ENCODE measurements around the gene PHKA2.
"Not testable (repeated sequence)": the region's sequence is repeated elsewhere in the genome, so short reads cannot be mapped to it uniquely, and the experiment has no call there.

PHKA2 gene

DNA sequence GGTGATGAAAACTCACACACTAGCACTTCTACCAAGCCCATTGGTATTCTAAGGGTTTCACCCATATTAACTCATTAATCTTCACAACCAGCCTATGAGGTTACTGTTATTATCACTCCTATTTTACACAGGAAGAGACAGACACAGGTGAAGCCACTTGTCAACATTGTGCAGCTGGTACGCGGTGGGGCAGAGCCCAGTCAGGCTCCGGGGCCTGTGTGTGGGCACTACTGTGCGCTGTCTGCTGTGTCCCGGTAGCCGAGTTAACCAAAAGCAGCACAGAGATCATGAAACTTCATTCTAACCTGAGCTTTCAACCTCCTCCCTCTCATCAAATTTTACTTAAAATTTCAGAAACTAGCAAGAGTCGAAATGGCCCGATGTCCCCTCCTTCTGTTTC is 111.3 kb downstream of the PHKA2 start:
- in situ Hi-C loops (cut with HindIII; ENCODE audit: low sequenced_read_pairs), result no loop called here

DNA sequence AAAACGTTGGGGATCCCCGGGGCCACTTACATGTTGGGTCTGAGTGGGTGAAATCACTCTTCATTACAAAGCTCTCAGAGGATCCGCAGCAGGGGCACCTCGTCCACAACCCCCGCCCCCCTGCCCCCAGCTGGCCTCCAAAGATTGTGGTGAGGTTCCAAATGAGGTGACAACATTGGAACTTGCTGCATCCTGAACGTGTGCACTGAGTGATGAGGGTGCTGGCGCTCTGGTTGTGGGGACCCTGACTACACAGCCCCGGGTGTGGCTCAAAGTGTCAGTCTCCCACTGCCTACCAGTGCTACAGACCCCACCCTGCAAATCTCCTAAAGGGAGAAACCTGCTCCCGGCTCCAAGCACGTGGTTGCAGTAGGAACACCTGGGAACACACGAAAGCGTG is 111.9 kb downstream of the PHKA2 start:
- in situ Hi-C loops (cut with HindIII; ENCODE audit: low sequenced_read_pairs), result no loop called here

DNA sequence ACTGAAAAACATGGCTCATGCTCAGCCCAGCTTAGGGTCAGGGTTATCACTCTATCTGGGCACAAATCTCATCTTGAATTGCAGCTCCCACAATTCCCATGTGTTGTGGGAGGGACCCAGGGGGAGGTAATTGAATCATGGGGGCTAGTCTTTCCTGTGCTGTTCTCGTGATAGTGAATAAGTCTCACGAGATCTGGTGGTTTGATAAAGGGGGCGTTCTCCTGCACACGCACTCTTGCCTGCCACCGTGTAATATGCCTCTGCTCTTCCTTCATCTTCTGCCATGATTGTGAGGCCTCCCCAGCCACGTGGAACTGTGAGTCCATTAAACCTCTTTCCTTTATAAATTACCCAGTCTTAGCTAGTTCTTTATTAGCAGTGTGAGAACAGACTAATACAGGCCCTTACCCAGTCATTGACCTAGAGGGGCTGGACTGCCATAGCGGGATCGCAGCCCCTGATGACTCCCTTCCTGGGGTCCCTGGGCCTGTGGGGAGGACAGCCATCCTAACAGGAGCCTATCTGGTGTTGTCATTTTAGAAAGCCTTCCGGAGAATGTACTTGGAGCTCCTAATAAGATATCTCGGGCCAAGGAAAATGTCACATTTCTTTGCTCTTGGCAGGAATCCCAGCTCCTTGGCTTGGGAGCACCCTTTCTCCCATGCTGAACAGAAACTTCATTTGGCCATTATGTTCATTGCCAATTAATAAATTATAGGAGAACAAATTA is 112.6 kb downstream of the PHKA2 start:
- in situ Hi-C loops (cut with HindIII; ENCODE audit: low sequenced_read_pairs), result no loop called here

DNA sequence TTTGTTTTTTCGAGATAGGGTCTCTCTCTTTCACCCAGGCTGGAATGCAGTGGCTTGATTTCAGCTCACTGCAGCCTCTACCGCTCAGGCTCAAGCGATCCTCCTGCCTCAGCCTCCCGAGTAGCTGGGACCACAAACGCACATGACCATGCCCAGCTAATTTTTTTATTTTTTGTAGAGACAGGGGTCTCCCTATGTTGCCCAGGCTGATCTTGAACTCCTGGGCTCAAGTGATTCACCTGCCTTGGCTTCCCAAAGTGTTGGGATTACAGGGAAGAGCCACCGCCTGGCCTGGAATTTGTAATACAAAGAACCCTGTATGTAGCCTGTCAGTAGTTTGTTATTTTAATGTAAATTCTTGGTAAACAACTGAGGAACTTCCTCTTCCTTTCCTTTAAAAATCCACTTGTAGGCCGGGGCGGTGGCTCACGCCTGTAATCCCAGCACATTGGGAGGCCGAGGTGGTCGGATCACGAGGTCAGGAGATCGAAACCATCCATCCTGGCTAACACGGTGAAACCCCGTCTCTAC is 119.5 kb downstream of the PHKA2 start:
- in situ Hi-C loops (cut with HindIII; ENCODE audit: low sequenced_read_pairs), result no loop called here

DNA sequence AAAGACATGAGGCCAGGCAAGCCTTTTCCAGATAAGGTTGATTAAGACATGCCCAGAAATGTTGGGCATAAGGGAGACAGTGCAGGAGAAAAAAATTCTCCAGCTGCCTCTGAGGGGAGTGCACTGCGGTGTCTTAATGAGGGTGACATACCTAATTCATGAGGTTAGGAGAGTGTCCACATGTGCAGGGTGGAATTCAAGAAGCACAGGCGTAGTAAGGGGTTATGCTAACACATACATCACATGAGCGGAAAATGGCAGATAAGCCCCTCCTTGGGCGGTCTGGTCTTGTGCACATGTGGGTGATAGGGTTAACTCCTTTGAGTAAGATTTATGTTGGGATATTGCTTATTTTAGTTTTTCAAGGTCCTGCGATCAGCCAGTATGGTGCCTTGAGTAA is 122.4 kb downstream of the PHKA2 start:
- in situ Hi-C loops (cut with HindIII; ENCODE audit: low sequenced_read_pairs), result no loop called here

DNA sequence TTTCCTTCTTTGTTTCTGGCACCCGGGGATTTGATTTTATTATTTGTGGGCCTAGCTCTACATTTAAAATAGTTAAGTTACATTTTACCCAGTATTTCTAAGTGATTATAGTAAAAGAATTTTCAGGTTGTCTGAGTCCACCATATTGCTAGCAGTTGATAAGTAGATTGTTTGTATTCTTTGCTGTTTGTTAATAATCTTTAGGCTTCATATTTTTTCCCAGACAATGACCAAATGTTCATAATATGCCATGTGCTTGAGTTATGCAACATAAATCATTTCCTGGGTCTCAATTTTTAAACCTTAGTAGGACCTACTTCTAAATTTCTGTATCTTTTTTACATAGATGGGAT is 127.3 kb downstream of the PHKA2 start:
- in situ Hi-C loops (cut with HindIII; ENCODE audit: low sequenced_read_pairs), result no loop called here

DNA sequence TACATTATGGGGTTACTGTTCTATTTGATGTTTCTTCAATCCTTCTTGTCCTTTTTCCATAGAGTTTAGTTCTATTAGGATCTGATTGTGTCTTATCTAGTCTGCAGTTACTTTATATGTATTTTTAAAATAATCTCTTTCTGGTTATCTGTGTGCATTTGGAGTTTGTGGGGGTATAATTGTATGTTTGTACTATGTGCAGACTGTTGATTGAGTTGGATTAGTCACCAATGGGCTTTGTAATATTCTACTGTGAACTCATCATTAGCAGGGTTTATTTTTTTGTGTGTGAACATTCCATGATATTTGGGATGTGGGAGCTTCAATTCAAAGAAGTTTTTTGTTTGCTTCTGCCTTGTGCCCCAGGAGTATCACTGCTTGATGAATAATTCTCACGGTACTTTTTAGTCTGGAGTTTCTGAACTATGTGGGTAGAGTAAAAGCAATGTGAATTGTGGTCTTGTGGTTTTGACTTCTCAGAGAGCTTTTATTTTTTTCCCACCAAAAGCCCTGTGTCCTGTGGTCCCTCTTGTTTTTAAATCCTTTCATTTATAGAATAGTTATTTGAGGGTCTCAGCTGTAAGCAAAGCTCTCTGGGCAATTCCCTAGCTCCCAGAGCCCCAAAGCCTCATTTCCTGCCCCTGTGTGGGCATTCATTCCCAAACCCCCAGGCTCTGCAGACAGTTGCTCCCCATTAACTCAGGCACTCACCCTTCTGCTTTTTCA is 127.8 kb downstream of the PHKA2 start:
- in situ Hi-C loops (cut with HindIII; ENCODE audit: low sequenced_read_pairs), result no loop called here

DNA sequence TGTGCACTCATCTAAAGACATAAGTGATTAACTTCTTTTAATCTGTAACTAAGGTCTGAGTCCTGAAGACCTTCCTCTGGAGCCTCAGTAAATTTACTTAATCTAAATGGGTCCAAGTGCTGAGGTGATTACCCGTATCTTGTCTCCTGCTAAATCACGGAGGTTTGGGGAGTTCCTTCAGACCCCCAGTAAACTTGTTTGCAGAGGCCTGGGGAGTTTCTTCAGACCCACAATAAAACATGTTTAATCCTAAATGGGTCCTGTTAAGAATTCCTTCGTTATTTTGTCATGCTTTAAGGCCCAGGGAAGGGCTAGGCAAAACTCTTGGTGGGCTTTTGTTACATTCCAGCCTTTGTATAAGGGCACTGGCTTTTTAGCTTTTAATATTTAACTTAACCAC is 136.0 kb downstream of the PHKA2 start:
- in situ Hi-C loops (cut with HindIII; ENCODE audit: low sequenced_read_pairs), result not testable (repeated sequence)
